Stimulated activated naive CD4-positive, alpha-beta T cell treated with Interleukin-2 at 50 U/mL for 16 hours (primary cell): Measurements from ENCODE around the gene SELPLG.
"Not testable (repeated sequence)": the region's sequence is repeated elsewhere in the genome, so short reads cannot be mapped to it uniquely, and the experiment has no call there.

Experiments
- DNase-seq: peaks from one replicate; lab custom pipeline; 2025; lab: John Stamatoyannopoulos, UW

The SELPLG gene

DNA sequence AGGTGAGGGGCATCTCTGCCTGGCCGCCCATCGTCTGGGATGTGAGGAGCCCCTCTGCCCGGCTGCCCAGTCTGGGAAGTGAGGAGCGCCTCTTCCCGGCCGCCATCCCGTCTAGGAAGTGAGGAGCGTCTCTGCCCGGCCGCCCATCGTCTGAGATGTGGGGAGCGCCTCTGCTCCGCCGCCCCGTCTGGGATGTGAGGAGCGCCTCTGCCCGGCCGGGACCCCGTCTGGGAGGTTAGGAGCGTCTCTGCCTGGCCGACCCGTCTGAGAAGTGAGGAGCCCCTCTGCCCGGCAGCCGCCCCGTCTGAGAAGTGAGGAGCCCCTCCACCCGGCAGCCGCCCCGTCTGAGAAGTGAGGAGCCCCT is 22.1 kb upstream of the SELPLG start:
- not testable (repeated sequence) for DNase-seq

DNA sequence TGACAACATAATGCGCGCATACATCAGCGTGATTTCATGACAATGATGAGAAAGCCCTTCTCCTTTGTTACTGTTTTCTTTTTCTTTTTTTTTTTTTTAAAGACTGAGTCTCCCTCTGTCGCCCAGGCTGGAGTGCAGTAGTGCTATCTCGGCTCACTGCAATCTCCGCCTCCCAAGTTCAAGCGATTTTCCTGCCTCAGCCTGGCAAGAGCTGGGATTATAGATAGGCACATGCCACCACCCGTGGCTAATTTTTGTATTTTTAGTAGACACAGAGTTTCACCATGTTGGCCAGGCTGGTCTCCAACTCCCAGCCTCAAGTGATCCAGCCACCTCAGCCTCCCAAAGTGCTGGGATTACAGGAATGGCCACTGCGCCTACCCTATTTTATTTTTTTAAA is 20.9 kb upstream of the SELPLG start:
- not testable (repeated sequence) for DNase-seq

DNA sequence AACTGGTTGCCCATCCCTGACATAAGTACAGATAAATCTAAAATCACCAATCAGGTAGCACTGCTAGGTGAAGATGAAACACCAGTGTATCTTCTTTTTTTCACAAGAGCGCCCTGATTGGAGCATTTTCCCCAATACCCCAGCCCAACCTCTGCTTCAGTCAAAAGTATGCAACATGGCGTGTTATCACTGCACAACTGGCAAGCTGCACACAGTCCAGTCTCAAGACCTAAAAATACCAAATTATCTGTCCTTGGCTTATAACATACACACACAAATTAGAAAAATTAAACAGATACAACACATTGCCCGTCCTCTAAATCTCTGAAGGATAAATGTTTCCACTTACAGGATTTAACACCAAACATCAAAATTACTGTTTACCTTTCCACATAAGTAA is 20.2 kb upstream of the SELPLG start:
- DNase-seq = no peak

DNA sequence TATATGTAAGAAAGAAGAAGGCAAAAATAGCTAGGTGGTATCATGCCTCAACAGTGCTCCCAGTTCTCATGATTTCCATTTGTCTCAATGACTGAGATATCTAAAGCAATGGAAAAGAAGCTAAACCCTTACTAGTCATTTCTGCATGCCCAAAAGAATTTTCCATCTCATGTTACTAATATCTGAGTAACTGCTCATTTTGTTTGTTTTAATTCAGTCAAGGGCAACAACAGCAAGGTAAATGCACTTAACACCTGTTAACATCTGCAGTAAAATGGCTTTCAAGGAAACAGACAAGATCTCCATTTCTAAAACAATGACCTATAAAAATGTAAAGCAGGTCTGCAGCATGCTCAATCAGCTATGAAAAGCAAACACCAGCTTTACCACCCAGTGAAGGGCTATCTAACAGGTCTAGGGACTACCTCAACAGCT is 19.4 kb upstream of the SELPLG start:
- DNase-seq = no peak

DNA sequence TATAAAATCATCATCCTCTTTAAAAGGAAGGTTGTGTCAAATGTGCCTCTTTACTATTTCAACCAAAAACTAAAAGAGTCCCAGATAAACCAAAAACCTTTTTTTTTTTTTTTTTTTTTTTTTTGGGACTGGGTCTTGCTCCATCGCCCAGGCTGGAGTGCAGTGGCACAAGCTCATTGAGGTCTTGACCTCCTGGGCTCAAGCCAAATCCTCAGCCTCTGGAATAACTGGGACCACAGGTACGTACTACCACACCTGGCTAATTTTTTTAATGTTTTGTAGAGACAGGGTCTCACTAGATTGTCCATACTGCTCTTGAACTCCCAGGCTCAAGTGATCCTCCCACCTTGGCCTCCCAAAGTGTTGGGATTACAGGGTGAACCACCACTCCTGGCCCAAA is 16.4 kb upstream of the SELPLG start:
- no peak for DNase-seq

DNA sequence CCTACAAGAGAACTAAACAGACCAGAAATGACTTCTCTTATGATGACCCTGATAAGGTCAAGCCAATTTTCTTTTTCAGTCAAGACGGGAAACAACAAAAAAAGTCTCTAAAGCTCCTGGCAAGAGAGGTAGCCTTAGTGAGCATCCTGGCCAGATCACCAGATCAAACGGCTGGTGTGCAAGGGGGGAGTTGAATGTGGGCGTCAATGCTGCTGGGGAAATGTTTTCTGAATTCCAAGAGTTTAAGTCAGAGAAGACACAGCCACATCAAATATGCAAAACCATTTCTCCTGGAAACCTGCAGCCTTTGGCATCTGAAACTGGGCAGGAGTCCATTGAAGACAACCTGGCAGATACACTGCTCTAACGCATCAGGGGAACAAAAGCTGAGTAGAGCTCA is 16.0 kb upstream of the SELPLG start:
- DNase-seq = no peak

DNA sequence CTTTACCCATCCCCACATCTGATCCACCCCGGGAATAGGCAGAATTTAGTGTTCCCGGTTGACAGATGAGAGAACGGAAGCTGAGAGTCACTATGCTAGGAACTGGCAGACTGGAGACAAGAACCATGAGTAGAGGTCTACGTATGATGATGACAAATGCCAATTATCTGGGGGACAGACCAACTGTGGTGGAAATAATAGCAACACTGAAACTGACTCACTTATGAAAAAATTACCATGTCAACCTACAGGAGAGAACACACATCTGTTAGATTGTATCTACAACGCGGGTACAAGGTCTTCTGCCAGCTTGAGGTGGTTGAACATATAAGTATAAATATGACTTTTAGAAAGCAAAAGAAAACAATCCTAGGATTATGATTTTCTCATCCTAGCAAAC is 15.4 kb upstream of the SELPLG start:
- no peak for DNase-seq

DNA sequence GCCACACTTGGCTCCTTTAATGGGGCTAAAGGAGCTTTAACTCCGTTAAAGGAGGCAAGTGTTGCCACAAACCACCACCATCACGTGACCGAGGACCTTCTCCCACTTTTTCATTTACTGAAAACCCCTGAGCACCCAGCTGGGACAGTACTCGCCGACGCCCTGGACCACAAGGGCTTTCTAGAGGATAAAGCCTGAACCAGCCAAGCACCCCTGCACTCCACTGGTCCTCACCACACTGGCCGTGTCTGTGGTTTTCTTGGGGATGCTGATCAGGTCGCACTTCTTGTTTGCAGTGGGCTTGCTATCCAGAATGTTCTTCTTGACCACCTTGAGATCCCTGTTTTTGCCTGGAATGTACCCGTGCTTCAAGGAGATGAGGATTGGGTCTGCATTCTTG is 14.7 kb upstream of the SELPLG start:
- DNase-seq = no peak

DNA sequence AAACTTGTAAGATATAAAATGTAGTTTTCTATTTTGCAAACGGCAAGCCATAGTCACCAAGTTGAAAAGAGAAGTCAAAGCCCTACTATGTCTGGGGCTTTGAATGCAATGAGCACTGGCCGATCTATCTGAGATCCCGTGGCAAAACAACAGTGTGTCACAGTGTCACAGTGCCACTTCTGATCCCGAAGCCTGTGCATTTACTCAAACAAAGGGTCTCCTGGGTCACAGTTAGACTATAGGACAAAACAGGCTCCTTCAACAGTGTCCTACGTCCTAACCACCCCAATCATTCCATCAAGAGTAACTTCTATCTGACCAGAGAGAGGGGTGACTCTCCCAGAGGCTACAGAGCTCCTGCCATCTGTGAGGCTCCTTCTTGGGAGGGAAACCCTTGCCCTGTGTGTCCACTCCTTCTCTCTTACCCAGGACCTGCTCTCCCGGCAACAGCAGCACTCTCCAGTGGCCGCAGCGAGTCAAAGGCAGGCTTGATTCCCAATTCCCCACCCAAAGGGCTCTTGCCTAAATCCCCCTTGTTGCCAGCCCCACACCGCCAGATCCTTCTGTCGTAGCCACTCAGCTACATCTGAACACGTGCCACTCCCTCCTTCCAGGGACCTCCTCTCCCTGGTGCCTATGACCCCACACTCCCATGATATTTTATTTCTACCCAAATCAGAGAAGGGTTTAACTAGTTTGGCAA is 14.0 kb upstream of the SELPLG start:
- no peak for DNase-seq

DNA sequence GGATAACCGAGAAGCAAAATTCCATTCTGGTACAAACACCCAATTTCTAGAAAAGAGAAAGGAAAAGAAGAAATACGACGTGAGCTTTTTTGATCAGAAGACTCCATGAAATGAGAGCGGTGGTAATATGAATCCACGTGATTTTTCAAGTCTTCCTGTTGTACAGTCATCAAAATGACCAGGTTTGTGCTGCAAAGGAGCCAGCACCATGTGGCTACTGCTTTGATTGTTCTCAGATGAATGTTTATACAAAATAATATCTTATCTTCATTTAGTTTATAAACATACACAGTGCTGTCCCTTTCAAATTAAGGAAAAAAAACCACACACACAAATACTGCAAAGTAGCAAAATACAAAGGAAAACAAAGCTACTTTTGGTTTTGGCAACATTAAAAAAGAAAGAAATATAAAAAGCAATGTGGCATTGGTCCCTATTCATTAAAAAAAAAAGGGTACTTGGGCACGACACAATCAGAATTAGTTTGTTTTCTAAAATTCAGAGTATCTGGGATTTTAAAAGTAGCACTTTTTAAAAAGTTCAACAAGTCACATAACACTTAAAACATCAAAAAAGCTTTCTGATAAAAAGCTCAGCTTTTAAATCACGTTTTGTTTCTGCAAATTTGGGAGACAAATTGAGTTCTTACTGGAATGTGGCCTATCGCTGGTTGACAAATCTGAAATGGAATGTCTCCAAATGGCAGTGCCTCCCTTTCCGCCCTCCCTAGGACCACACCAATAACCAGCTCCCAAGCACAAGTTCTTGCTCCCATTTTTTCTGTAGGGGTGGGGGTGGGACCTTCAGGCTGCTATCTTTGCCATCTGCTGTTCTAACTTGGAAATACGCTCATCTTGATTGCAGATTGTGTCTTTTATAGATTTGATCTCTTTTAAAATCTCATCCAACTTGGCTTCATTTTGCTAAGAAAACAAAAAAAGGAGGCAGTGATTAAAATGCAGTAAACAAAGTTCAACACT is 13.2 kb upstream of the SELPLG start:
- DNase-seq = no peak

DNA sequence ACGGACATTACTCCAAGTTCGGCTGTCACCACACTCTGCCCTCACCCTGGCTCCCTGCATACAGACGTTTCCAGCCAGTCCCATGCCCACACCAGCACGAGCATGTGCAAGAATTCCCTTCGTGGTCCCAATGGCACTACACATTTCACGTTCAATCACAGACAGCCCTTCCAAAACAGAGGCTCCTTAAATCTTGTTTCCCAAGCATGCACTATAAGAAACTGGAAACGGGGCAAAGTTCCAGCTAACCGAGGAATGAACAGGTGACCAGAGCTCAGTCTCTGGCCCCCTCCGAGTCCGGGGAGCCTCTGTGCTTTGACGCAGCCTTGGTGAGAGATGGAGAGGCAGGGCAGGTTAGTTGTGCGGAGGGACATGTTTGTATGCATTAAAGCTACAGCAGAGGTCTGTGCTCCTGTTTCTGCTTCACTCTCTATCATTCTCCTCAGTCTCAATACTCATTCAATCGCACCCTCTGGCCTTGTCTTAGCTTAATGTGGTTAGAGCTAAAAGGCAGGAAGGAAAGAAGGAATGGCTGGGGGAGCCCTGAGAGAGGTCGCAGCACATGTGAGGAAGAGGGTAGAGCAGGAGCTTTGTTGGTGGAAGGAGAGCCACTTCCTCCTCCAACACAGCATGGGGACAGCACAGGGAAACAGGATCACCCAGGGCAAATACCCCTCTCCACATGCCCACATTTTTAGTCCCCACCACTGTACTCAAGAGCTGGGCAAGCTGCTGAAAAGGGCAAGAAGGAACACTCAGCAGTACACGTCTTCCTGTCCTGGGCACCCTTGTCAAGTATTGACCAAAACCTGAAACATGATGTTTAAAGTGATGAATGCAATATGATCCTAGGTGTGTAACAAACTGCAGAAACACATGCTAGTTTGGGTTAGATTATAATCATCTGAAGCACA is 12.2 kb upstream of the SELPLG start:
- DNase-seq = no peak

DNA sequence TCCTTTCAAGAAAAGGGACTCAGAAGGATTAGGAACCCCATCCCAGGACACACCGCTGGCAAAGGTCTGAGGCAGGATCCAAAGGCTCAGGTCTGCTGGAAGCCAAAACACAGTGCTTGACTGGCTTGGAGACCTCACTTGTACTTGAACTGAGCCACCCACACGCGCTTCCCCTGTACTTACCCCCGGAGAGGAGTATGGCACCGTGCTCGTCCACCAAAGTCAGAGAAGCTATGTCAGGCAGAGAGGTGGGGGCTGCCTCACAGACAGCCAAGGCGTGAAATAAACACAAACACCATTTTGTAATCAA is 11.1 kb upstream of the SELPLG start:
- no peak for DNase-seq

DNA sequence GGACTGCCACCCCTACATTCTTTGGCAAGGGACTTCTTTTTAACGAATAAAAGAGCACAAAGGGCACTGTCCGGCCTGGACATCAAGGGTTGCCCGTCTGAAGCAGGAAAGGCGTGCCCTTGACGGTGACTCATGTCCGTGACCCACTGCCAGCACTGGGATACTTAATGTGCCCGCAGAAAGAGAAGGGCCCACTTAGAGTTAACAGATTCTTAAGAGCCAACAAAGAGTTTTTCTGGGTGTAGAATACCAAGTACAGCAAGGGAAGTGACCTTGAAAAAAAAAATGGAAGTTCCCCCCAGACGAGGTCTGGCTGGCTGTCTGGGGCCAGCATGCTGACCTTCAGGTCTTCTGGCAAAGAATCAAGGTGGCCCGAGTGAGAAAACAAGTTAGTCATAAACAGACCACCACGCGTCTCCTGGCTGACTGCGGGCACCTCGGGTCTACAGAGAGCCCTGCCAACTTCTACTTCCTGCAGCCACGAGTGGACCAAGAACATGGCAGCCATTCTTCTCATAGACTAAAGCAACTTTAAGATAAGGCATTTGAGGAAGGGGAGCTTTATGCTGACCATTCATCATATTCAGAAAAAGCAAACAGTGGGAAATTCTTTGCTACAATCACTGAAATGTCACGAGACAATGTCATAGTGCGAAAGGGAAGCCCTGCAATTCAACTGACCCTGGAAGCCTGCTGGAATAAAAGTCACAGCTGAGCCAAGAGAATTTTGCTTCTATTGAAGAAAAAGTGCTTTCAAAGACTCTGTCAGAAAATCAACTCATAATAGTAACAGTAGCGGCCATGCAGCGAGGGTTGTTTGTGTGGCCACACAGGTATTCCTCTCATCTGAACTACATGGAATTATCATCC is 10.5 kb upstream of the SELPLG start:
- DNase-seq = no peak

DNA sequence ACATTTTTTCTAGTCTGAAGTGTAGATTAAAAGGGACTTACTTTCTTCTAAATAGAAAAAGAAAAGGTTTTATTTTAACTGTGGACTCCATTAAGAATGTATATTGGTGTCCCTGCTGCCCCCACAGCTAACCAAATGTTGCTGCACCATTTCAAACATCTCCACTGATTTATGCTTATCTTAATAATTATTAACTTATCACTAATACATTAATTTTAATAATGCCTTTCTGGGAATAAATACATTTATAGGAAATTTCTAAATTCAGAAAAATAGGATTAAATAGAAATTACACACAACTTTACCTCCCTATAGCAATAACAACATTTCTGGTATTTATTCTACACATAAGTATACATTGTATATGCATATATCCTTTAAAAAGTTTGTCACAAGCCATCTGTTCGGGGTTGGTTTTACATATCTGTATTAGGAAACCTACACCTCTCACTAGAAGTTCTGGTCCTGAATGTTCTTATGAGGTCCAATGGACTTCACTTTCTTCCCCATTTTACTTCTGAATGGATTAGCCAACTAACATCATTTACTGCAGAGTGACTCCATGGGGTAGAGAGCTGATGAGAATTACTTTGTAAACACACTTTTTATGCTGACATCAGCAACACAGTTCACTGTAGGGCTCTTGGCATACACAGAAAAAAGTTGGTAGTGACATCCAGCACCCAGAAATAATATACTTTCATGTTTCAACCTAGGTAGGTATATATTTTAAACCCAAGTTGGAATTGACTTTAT is 9.4 kb upstream of the SELPLG start:
- DNase-seq = no peak

DNA sequence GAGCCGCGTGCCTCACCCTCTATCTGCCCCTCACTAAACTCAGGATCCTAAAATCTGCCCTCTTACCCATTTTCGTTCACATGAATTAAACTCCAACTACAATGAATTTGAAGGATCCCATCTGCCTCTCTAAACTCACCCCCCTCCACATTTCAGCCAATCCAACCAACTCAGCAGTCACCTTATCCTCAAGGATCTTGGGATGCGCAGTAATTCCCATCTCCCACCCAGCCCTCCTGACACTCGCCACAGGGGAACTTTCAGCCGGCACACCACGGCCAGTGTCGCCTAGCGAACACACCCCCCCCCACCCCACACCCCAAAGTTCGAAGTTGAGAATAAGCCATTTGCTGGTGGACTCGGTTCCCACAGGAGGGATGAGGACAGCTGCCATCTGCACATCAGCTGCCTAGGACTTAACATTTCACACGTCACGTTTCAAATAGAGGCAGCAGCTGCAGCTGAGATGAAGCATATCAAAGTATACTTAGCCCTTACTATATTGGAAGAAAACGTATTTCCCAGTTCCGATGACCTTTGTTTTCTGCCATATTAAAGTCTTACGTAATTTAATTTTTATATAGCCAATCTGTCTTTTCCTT is 8.7 kb upstream of the SELPLG start:
- no peak for DNase-seq

DNA sequence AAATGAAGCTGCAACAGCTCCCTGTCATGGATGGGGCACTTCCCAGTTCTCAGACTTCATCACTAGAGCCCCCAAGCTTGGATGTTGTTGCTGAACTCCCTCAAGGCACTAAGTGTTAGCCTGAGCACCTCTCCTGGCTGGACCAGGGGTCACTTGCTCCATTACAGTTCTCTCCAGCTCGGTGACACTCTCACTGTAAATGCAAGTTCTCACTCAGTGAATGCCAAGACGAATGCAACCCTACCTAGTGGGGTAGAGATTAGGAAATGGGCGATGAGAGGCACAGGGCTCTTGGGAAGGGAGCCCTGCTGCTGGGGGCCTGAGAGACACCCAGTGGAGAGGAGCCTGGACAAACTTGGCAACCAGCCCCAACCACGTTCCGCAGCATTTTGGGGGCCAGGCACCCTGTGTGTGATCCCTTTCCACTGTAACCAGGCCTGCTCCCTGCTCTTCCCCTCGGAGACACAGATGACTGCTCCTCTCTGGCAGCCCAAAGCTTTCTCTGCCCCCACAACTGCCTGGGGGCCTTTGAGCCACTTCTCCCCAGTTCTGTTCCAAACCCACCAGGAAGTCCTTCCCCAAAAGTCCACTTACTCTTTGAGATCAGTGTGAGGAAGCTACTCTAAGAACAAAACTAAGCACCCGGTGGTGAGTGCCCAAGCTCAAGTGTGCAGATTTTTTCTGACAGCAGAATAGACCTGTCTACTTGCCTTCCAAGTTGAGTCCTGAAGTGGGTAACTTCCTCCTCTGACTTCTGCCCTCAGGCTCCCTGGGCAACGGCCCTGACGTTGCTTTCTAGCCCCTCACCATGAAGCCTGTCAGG is 8.0 kb upstream of the SELPLG start:
- DNase-seq = no peak

DNA sequence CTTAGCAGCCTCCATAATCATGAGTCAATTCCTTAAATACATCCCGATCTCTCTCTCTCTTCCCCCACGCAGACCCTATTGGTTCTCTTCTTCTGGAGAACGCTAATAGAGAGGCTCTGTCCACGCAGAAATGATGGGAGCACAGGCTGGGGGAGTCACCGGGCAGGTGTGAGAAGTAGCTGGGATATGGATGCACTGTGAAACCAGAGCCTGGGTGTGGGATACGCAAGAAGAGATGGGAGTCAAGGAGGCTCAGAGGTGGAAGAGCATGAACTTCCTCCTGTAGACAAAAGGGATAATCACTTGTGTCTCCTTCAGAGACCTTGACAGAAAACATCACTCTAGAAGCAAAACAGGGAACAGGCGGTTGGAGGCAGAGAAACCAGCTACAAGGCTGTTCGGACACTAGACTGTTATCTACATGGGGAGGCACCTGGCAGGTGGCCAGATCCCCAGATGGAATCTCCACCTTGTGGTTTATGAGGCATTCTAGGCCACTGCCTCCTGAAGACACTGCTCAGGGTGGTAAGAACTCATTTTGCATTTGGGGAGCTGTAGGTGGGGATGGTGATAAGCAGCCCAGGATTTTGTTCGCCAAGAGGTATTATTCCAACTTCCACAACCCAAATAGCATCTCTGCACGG is 7.2 kb upstream of the SELPLG start:
- DNase-seq = no peak

DNA sequence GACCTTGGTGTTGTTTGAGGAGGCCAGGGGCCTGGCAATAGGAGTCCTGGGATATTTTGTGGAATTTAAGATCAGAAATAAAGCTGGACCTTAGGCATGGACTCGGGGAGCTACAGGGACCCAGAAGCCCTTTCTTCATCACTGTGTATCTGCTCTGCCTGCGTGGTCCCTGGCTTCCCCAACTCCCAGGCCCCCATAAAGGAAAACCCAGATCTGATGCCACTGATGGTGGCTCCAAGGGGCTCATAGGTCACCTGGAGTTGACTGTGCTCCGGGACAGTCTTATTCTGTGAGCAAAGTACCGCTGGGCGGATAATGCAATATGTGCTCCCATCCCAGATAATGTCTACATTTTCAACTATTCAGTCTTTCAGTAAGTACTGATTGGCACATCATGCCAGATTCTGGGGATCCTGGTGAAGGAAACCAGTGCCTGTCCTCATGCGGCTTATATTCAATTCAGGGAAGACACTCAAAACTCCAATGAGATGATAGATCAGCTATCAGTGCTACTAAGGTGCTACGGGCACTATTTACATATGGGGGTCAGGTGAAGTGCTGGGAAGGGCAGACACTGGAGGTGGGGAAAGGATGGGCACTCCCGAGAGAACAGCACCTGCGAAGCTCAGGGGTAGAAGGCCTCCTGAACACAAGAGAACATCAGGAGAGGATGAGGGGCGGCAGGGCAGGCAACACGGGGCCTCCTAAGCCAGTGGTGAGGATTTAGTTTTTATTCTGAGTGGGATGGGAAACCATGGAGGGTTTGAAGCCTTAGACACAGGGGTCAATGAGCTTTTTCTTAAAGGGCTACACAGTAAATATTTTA is 5.5 kb upstream of the SELPLG start:
- DNase-seq = no peak
